Naive thymus-derived CD8-positive, alpha-beta T cell (primary cell): ENCODE measurements around the gene CLEC16A. TPM values are rescaled to one million over a fixed set of nuclear protein-coding genes. Genes with fewer than 3 reads are reported as not detected.

Experiments
- polyA plus RNA-seq, 3 donors: library from polyadenylated mRNA; unstranded; fragments of 300-500 nt; fragmentation: Illumina TruSeq; gene quantifications; one replicate each; pipeline ENCODE4 v1.2.3, GENCODE V29; 2021
- total RNA-seq, 8 experiments: library from RNA in 2 of 8; stranded (reverse) in 2 of 8; gene quantifications; one replicate each; pipeline ENCODE4 v1.2.3 and lab custom pipeline; 2021 to 2026

Gene CLEC16A
- total and polyA plus RNA-seq, 5 experiments from 2014 or later: 8.5 to 28.8 (median 19.4) TPM

Other genes with a start within 250 kb of the CLEC16A start
- gene TEKT5, start 249.6 kb upstream of the CLEC16A start, total RNA-seq: under 1 TPM in 1 of 2 experiments, not detected in 1; 0.68 TPM
- not detected for gene TEKT5, start 249.6 kb upstream of the CLEC16A start, polyA plus RNA-seq
- gene NUBP1, start 200.7 kb upstream of the CLEC16A start, total RNA-seq: 10 to 100 TPM; 27.3 to 29.7 TPM
- gene NUBP1, start 200.7 kb upstream of the CLEC16A start, polyA plus RNA-seq: 10 to 100 TPM; 22.7 to 34.5 (median 30.0) TPM
- gene TVP23A, start 125.8 kb upstream of the CLEC16A start, total RNA-seq: not detected
- under 1 TPM in 1 of 3 donors, not detected in 2; 0.06 TPM for gene TVP23A, start 125.8 kb upstream of the CLEC16A start, polyA plus RNA-seq
- gene CIITA, start 67.4 kb upstream of the CLEC16A start, total RNA-seq: 10 to 100 TPM; 18.2 to 18.8 TPM
- under 1 TPM; 0.07 to 0.80 (median 0.30) TPM for gene CIITA, start 67.4 kb upstream of the CLEC16A start, polyA plus RNA-seq
- gene DEXI, start 2.1 kb upstream of the CLEC16A start, total RNA-seq: 10 to 100 TPM; 30.5 to 30.7 TPM
- gene DEXI, start 2.1 kb upstream of the CLEC16A start, polyA plus RNA-seq: 10 to 100 TPM; 50.8 to 60.4 (median 51.9) TPM